HG03565 (cell line): ENCODE results near the gene PCDHA6.
"Not testable (repeated sequence)": the region's sequence is repeated elsewhere in the genome, so short reads cannot be mapped to it uniquely, and the experiment has no call there.

Experiments used
- ATAC-seq: cut with Tn5 transposase; IDR thresholded peaks from one replicate; pipeline ENCODE4 v1.9.1; 2021; ENCODE audit warnings: mild to moderate bottlenecking, moderate library complexity; ENCODE audit not compliant: unreplicated experiment

The PCDHA6 gene

DNA sequence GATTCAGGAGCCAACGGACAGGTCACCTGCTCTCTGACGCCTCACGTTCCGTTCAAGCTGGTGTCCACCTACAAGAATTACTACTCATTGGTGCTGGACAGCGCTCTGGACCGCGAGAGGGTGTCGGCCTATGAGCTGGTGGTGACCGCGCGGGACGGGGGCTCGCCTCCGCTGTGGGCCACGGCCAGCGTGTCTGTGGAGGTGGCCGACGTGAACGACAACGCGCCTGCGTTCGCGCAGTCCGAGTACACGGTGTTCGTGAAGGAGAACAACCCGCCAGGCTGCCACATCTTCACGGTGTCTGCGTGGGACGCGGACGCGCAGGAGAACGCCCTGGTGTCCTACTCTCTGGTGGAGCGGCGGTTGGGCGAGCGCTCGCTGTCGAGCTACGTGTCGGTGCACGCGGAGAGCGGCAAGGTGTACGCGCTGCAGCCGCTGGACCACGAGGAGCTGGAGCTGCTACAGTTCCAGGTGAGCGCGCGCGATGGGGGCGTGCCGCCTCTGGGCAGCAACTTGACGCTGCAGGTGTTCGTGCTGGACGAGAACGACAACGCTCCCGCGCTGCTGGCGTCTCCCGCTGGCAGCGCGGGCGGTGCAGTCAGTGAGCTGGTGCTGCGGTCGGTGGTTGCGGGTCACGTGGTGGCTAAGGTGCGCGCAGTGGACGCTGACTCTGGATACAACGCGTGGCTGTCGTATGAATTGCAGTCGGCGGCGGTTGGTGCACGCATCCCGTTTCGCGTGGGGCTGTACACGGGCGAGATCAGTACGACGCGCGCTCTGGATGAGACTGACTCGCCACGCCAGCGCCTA, 29.6 kb downstream of the PCDHA6 start:
- ATAC-seq: no peak

GRCh38 chr5:140857987-140858240, 30.2 kb downstream of the PCDHA6 start:
- no peak for ATAC-seq

DNA sequence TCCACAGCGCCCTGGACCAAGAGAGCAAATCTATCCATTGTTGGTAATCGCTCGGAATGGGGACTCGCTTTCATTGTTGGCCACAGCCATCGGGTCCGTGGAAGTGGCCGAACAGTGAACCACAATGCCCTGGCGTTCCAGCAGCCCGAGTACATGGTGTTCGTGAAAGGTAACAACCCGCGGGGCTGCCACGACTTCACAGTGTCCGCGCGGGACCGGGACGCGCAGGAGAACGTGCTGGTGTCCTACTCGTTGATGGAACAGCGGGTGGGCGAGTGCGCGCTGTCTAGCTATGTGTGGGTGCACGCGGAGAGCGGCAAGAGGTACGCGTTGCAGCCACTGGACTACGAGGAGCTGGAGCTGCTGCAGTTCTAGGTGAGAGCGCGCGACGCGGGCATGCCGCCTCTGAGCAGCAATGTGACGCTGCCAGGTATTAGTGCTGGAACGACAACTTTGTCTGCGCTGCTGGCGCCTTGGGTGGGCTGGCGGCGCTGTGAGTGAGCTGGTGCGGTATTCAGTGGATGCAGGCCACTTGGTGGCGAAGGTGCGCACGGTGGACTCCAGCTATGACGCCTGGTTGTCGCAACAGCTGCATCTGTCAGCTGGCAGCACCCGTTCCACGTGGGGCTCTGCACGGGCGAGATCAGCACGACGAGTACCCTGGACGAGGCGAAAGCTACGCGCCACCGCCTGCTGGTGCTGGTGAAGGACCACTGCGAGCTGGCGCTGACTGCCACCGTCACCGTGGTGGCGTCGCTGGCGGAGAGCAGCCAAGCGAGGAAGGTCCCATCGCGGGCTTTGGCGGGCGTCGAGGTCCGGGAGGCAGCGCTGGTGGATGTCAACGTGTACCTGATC, 34.9 kb downstream of the PCDHA6 start:
- no peak for ATAC-seq

DNA sequence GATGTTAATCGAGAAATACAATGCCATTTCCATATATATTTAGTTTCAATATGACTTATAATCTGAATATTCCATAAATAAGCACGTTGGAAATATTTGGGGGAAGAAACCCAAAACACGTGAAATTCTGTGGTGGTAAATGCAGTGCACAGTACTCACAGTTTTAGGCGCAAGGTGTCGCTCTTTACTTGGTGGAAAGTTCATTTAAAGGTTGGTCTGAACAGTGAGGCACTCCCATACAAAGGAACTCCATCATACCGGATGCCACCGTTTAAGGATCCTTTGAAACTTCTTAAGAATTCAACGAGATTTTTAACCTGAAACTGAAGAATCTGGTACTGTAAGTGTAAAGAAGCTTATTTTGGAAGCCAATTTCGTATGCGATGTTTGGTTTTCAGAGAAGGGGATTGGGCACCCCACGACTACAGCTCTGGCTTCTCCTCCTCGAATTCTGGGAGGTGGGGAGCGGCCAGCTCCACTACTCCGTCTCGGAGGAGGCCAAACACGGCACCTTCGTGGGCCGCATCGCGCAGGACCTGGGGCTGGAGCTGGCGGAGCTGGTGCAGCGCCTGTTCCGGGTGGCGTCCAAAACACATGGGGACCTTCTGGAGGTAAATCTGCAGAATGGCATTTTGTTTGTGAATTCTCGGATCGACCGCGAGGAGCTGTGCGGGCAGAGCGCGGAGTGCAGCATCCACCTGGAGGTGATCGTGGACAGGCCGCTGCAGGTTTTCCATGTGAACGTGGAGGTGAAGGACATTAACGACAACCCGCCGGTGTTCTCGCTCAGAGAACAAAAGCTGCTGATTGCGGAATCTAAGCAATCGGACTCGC, 41.2 kb downstream of the PCDHA6 start, which contains the start of gene PCDHA11:
Gene PCDHA11, plus strand, starts transcription at position 237 of the 834 bp plus-strand sequence. Its CDS starts 147 bp downstream, at position 384.
- ATAC-seq: no peak

DNA sequence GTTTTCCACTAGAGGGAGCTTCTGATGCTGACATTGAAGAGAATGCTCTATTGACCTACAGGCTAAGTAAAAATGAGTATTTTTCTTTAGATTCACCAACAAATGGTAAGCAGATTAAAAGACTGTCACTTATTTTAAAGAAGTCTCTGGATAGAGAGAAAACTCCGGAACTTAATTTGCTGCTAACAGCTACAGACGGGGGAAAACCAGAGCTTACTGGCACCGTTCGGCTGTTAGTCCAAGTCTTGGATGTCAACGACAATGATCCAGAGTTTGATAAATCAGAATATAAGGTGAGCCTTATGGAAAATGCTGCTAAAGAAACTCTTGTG, 41.8 kb downstream of the PCDHA6 start:
- ATAC-seq: no peak

DNA sequence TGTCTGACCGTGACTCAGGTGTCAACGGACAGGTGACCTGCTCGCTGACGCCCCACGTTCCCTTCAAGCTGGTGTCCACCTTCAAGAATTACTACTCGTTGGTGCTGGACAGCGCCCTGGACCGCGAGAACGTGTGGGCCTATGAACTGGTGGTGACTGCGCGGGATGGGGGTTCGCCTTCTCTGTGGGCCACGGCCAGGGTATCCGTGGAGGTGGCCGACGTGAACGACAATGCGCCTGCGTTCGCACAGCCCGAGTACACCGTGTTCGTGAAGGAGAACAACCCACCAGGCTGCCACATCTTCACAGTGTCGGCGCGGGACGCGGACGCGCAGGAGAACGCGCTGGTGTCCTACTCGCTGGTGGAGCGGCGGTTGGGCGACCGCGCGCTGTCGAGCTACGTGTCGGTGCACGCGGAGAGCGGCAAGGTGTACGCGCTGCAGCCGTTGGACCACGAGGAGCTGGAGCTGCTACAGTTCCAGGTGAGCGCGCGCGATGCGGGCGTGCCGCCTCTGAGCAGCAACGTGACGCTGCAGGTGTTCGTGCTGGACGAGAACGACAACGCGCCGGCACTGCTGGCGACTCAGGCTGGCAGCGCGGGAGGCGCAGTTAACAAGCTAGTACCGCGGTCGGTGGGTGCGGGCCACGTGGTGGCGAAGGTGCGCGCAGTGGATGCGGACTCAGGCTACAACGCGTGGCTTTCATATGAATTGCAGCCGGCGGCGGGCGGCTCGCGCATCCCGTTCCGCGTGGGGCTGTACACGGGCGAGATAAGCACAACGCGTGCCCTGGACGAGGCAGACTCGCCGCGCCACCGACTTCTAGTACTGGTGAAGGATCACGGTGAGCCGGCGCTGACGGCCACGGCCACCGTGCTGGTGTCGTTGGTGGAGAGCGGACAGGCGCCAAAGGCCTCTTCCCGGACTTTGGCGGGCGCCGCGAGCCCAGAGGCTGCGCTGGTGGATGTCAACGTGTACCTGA, 42.8 kb downstream of the PCDHA6 start:
- no peak for ATAC-seq

DNA sequence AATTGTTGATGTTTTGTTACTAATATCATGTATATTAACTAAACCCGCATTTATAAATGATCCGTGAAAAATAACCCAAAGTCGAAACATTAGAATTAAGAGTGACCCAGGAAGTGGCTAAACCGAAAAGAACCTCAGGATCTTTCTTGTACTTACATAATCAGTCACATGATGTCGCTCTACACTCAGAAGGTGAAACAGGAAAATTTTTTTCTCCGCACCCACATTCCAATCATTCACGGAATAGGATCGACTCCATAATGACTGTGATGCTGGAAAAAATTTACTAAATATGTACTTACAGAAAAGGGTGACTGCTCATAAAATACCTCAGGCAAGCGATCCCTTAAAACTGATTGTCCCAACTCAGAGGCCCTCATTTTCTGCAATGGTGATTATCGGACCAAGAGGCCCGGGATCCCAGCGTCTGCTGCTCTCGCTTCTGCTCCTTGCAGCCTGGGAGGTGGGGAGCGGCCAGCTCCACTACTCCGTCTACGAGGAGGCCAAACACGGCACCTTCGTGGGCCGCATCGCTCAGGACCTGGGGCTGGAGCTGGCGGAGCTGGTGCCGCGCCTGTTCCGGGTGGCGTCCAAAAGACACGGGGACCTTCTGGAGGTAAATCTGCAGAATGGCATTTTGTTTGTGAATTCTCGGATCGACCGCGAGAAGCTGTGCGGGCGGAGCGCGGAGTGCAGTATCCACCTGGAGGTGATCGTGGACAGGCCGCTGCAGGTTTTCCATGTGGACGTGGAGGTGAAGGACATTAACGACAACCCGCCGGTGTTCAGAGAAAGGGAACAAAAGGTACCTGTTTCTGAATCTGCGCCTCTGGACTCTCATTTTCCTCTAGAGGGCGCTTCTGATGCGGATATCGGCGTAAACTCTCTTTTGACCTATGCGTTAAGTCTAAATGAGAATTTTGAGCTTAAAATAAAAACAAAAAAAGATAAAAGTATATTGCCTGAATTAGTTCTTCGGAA, 47.6 kb downstream of the PCDHA6 start, which contains the start of gene PCDHA12:
Gene PCDHA12, plus strand, starts transcription at position 224 of the 981 bp plus-strand sequence. Its CDS starts 165 bp downstream, at position 389.
- no peak for ATAC-seq

DNA sequence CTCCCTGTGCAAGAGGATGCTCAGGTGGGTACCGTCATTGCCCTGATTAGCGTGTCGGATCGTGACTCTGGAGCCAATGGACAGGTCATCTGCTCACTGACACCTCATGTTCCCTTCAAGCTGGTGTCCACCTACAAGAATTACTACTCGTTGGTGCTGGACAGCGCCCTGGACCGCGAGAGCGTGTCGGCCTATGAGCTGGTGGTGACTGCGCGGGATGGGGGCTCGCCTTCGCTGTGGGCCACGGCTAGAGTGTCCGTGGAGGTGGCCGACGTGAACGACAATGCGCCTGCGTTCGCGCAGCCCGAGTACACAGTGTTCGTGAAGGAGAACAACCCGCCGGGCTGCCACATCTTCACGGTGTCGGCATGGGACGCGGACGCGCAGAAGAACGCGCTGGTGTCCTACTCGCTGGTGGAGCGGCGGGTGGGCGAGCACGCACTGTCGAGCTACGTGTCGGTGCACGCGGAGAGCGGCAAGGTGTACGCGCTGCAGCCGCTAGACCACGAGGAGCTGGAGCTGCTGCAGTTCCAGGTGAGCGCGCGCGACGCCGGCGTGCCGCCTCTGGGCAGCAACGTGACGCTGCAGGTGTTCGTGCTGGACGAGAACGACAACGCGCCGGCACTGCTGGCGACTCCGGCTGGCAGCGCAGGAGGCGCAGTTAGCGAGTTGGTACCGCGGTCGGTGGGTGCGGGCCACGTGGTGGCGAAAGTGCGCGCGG, 48.9 kb downstream of the PCDHA6 start:
- ATAC-seq: not testable (repeated sequence)

DNA sequence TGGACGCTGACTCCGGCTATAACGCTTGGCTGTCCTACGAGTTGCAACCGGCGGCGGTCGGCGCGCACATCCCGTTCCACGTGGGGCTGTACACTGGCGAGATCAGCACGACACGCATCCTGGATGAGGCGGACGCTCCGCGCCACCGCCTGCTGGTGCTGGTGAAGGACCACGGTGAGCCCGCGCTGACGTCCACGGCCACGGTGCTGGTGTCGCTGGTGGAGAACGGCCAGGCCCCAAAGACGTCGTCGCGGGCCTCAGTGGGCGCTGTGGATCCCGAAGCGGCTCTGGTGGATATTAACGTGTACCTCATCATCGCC, 49.5 kb downstream of the PCDHA6 start:
- ATAC-seq: no peak
